AML-193 (cell line): ENCODE data around the gene RAB22A.
"Not testable (repeated sequence)": the region's sequence is repeated elsewhere in the genome, so short reads cannot be mapped to it uniquely, and the experiment has no call there.

Experiments
- DNase-seq, 2 experiments: peaks; one replicate each; lab custom pipeline; 2025; lab: John Stamatoyannopoulos, UW

Gene RAB22A

GRCh38 chr20:58344741-58345140 is 35.2 kb downstream of the RAB22A start:
- DNase-seq = no peak

- DNase-seq = no peak
These were observed 40.1 kb downstream of the RAB22A start for GRCh38 chr20:58349570-58349969.

GRCh38 chr20:58352468-58352867 is 43.0 kb downstream of the RAB22A start:
- no peak for DNase-seq

- no peak for DNase-seq
These were observed 49.9 kb downstream of the RAB22A start for GRCh38 chr20:58359441-58359840.

- no peak for DNase-seq
These were observed 51.4 kb downstream of the RAB22A start for GRCh38 chr20:58360936-58361335.

- no peak for DNase-seq
These were observed 52.1 kb downstream of the RAB22A start for GRCh38 chr20:58361481-58362205.

GRCh38 chr20:58362206-58362516 is 52.6 kb downstream of the RAB22A start:
- DNase-seq = no peak

GRCh38 chr20:58362970-58363369 is 53.5 kb downstream of the RAB22A start:
- DNase-seq = no peak

GRCh38 chr20:58366866-58367265 is 57.4 kb downstream of the RAB22A start:
- DNase-seq = no peak

- no peak for DNase-seq
These were observed 63.3 kb downstream of the RAB22A start for GRCh38 chr20:58372806-58373205.

- not testable (repeated sequence) for DNase-seq
These were observed 63.8 kb downstream of the RAB22A start for GRCh38 chr20:58373296-58373695.

GRCh38 chr20:58374027-58374850 is 64.7 kb downstream of the RAB22A start:
- no peak for DNase-seq

- DNase-seq = no peak
These were observed 65.6 kb downstream of the RAB22A start for GRCh38 chr20:58374906-58375758.

- DNase-seq = no peak
These were observed 66.3 kb downstream of the RAB22A start for GRCh38 chr20:58375759-58376352.

- DNase-seq = no peak
These were observed 67.5 kb downstream of the RAB22A start for GRCh38 chr20:58377017-58377416.

- no peak for DNase-seq
These were observed 68.4 kb downstream of the RAB22A start for GRCh38 chr20:58377766-58378401.

- no peak for DNase-seq
These were observed 69.2 kb downstream of the RAB22A start for GRCh38 chr20:58378704-58379103.

- DNase-seq = no peak
These were observed 72.1 kb downstream of the RAB22A start for GRCh38 chr20:58381627-58382026.

- DNase-seq = no peak
These were observed 72.6 kb downstream of the RAB22A start for GRCh38 chr20:58382096-58382495.

- no peak for DNase-seq
These were observed 75.3 kb downstream of the RAB22A start for GRCh38 chr20:58384821-58385220.

GRCh38 chr20:58388028-58388601 is 78.6 kb downstream of the RAB22A start:
- DNase-seq = no peak
